Activated naive CD8-positive, alpha-beta T cell treated with anti-CD3 and anti-CD28 coated beads, Interleukin-2, amount 50 U/mL, for 16 hours (primary cell): Measurements from ENCODE around the gene SLC35D2.
"Not testable (repeated sequence)": the region's sequence is repeated elsewhere in the genome, so short reads cannot be mapped to it uniquely, and the experiment has no call there.

ENCODE experiments used
- DNase-seq: peaks from one replicate; pipeline ENCODE4 v3.0.0-alpha.2; 2020; ENCODE audit warnings: low read depth, low spot score

The SLC35D2 gene

GRCh38 chr9:96400132-96400910, 16.8 kb upstream of the SLC35D2 start:
- DNase-seq, result no peak

DNA sequence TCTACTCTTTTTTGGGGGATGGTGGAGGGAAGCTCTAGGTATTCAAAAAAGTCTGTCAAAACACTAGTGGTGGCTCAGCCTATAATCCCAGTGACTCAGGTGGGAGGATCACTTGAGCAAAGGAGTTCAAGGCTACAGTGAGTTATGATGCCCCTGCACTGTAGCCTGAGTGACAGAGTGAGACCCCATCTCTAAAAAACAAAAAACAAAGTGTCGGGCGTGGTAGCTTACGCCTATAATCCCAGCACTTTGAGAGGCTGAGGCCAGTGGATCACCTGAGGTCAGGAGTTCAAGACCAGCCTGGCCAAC, 15.8 kb upstream of the SLC35D2 start:
- DNase-seq, result no peak

- no peak for DNase-seq
Observed at GRCh38 chr9:96398582-96399324, 15.2 kb upstream of the SLC35D2 start.

DNA sequence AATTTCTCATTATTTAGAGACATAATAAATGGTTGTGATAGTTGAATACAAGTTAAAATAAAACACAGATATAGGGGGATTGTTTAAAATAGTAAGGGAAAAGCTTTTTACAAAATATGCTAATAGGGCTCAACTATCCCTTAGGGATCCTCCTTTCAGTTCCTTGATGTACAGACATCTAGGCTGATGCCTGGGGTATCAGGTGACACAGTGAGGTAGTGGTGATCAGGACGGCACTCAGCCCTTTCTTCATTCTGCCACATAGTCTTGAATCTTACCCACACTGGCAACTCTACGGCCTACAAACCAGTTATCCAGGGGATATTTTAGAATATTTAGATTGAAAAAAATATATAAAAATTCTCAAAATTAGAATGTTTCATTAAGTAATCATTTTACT, 12.5 kb upstream of the SLC35D2 start:
- DNase-seq, result no peak

- DNase-seq, result no peak
Observed at GRCh38 chr9:96394832-96395496, 11.5 kb upstream of the SLC35D2 start.

GRCh38 chr9:96392263-96392662, 8.8 kb upstream of the SLC35D2 start:
- DNase-seq, result no peak

- DNase-seq, result no peak
Observed at GRCh38 chr9:96391021-96391765, 7.7 kb upstream of the SLC35D2 start.

GRCh38 chr9:96388144-96388543, 4.6 kb upstream of the SLC35D2 start:
- DNase-seq, result no peak

- no peak for DNase-seq
Observed at GRCh38 chr9:96386157-96386556, 2.6 kb upstream of the SLC35D2 start.

- no peak for DNase-seq
Observed at GRCh38 chr9:96382839-96383164, 709 bp downstream of the SLC35D2 start.

- DNase-seq, result no peak
Observed at GRCh38 chr9:96382175-96382574, 1.3 kb downstream of the SLC35D2 start.

- no peak for DNase-seq
Observed at GRCh38 chr9:96381696-96382095, 1.8 kb downstream of the SLC35D2 start.

- no peak for DNase-seq
Observed at GRCh38 chr9:96381125-96381524, 2.4 kb downstream of the SLC35D2 start.

GRCh38 chr9:96379461-96379860, 4.0 kb downstream of the SLC35D2 start:
- DNase-seq, result no peak

GRCh38 chr9:96378187-96378586, 5.3 kb downstream of the SLC35D2 start:
- no peak for DNase-seq

- no peak for DNase-seq
Observed at GRCh38 chr9:96376891-96377874, 6.3 kb downstream of the SLC35D2 start.

- not testable (repeated sequence) for DNase-seq
Observed at GRCh38 chr9:96375507-96375906, 8.0 kb downstream of the SLC35D2 start.

DNA sequence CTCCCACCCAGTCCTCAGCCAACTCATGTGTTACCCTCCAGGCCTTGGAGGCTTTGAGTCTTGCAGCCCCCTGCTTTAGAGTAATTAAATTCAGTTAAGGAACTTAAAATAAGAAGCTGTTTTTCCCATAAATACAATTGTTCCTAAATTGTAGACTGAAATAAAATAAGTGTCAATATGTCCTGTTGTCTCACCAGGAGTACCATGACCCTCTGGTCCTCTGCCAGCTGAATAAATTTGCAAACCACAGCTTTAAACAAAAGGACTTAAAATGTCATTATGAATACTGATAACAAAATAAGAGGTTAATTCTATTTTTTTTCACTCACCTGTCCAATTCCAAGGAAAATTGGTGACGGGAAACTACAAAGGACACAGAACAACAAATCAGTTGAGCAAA, 15.6 kb downstream of the SLC35D2 start:
- no peak for DNase-seq

GRCh38 chr9:96363175-96363967, 20.1 kb downstream of the SLC35D2 start:
- DNase-seq, result no peak

- not testable (repeated sequence) for DNase-seq
Observed at GRCh38 chr9:96362119-96362518, 21.4 kb downstream of the SLC35D2 start.
